Mammary epithelial cell (primary cell): ENCODE data around the gene CELF4.

Source experiments
- CTCF ChIP-seq, 2 donors: IDR thresholded peaks in 1 of 2; conservative IDR thresholded peaks in 1 of 2; 2 replicates each; pipeline ENCODE4 v1.5.1; 2011 to 2012; ENCODE audit warnings: inconsistent platforms in 2 of 2, low read length in 2 of 2, mild to moderate bottlenecking in 2 of 2, control low read depth in 1 of 2, low read depth in 1 of 2; ENCODE audit not compliant: insufficient read depth in 1 of 2; ENCODE audit errors: extremely low read depth in 1 of 2
- EZH2 ChIP-seq: IDR thresholded peaks from 2 replicates; pipeline ENCODE4 v1.6.1; 2012; ENCODE audit warnings: low read length, inconsistent platforms, borderline replicate concordance

- TF ChIP-seq CTCF (conservative IDR thresholded peaks at IDR 0.05 in 1 of 2, IDR thresholded peaks at IDR 0.05 in 1 of 2; ENCODE audit: extremely low read depth in 1 of 2, insufficient read depth in 1 of 2, low read depth in 1 of 2, low read length in 2 of 2) = no peak
- no peak for TF ChIP-seq EZH2
Observed at GRCh38 chr18:37471637-37472036, 94.0 kb downstream of the CELF4 start.
